Measurements from ENCODE around the gene PARP11. TPM values are rescaled to one million over a fixed set of nuclear protein-coding genes. Genes with fewer than 3 reads are reported as not detected.

The PARP11 gene
- total RNA-seq, 2 experiments from 2014 or later, result 26.8 to 28.6 TPM

DNA sequence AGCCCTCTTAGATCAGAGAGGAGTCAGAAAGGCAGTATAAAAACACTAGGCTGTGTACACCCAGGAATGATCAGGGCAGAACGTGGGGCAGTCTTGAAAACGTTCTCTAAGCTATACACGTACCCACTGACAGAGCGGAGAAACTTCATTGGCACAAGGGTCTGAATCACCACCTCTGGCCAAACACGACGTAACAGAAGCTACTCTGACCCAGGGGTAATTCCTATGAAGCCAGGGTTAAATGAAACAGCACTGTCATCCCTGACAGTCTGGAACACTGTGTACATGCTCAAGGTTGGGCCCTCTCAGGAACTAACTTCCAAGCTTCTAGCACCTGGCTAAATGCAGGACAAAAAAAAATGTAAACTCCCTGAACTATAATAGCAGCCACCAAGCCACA lies 38.4 kb downstream of the PARP11 start:
- Mint-ChIP-seq H3K27me3 (no peaks in the 10 kb centered on the region), H3K4me1 (peaks cover 7% of the 10 kb centered on the region), H3K9me3 (no peaks in the 10 kb centered on the region), H3K4me3 (no peak overlapping the region), H3K27ac (no peak overlapping the region), H3K36me3 (ENCODE audit: low read depth) (peaks cover 23% of the 10 kb centered on the region)
- DNase-seq, result no peak
- ChIA-PET POLR2A (no interaction called here), CTCF (no interaction called here)

DNA sequence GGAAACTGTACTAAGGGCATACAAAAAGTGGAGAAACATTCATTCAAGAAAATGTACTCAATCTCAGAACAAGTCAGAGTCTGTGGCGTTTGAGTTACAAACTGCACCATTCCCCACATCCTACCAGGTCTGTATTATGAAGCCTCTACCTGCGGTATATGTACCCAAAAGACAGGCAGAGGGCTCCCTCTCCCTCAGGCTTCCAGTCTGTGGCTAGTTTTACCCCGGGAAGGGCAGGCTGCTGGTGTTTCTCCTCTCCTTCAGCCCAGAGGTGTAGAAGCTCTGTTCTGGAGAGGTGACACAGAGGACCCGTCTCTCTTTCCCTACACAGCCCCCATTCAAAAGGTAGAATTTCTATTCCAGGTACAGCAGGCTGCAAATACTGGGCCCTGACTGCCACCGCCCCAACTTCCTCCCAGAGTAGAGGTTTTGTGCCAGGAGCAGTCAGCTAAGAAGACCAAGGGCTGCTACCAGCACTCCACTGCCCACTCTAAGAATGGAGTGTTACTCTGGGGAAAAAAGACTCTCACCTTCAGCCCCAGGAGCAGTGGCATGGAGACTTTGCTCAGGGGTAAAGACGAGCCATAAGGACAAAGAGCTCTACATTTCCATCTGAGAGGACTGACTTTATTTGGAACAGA lies 39.4 kb downstream of the PARP11 start:
- no peak overlapping the region for H3K27ac Mint-ChIP-seq
- CTCF ChIA-PET, result no interaction called here
- no peak for DNase-seq
- POLR2A ChIA-PET, result no interaction called here
- H3K9me3 Mint-ChIP-seq, result no peaks in the 10 kb centered on the region
- no peaks in the 10 kb centered on the region for H3K27me3 Mint-ChIP-seq
- no peak overlapping the region for H3K4me3 Mint-ChIP-seq
- H3K36me3 Mint-ChIP-seq (ENCODE audit: low read depth), result peaks cover 19% of the 10 kb centered on the region
- peaks cover 7% of the 10 kb centered on the region for H3K4me1 Mint-ChIP-seq

DNA sequence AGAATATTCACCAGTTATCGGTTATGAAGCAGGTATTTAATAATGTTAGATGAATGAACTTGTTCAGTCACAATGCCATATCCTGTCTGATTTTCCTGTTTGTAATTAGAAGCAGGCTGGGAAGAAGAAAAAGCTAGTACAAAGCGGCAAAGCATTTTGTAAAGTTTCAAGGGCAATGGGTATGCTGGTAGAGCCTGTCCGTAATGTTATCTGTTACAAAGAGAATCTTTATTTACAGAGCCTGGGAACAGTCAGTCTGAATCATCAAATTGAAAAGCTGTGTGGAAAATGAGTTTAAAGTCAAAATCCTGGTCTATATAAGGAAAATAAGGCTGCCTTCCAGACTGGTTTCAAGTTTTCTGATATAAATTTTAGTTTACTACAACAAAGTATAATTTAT lies 40.5 kb downstream of the PARP11 start:
- Mint-ChIP-seq H3K27me3 (no peaks in the 10 kb centered on the region), H3K4me3 (no peak overlapping the region), H3K4me1 (no peaks in the 10 kb centered on the region), H3K36me3 (ENCODE audit: low read depth) (peaks cover 18% of the 10 kb centered on the region), H3K9me3 (no peaks in the 10 kb centered on the region), H3K27ac (no peak overlapping the region)
- no peak for DNase-seq
- ChIA-PET CTCF (no interaction called here), POLR2A (no interaction called here)

DNA sequence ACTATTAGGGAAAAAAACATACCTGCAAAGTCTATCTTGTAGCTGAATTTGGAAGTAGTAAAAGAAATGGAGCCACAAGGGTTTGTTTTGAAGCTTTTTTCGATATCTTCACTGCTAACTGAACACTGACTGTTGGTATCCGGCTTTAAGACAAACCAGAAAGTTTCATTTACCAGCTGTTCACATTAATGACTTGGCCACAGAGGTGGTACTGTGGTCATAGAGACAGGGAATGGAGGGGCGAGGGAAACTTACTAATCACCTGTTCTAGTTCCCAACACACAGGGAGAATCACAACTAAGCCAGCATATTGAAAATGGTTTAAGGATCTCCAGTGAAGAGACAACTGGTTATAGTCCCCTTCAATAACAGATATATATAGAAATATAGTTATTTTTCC lies 44.3 kb downstream of the PARP11 start:
- DNase-seq, result no peak
- Mint-ChIP-seq H3K4me1 (no peaks in the 10 kb centered on the region), H3K36me3 (ENCODE audit: low read depth) (peaks cover 20% of the 10 kb centered on the region), H3K27me3 (no peaks in the 10 kb centered on the region), H3K27ac (no peak overlapping the region), H3K9me3 (no peaks in the 10 kb centered on the region), H3K4me3 (no peak overlapping the region)
- CTCF ChIA-PET, result no interaction called here
- POLR2A ChIA-PET, result no interaction called here

DNA sequence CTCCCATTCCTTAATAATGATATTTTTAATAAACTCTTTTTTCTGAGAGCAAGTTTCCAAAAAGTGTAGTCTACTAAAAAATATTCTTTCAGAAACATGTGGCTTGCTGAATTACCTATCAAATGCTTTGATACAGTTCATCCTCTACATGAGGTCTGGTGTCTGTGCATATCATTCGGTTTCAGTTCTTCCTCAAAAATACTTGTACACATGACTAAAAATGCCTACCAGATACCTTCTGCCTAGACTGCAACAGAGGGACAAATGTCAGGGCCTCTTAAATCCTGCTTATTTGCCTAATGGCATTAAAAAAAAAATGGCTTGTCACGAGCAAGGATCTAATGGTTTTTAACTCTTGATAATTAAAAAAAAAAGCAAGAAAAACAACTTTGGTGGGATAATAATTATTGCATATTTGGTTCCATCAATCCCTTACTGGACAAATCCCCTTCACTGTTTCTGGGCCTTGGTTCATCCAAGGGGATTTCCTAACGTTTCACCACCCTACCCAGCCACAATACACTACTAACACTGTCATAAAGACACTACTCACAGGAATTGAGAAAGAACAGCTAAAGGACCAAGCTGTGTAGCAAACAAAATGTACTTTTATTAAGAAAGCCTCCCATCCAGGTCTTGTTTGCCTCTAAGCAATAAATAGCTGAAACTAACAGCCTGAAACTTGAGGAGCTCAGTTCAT lies 45.7 kb downstream of the PARP11 start:
- Mint-ChIP-seq H3K4me1 (no peaks in the 10 kb centered on the region), H3K36me3 (ENCODE audit: low read depth) (peaks cover 20% of the 10 kb centered on the region), H3K9me3 (no peaks in the 10 kb centered on the region), H3K27me3 (no peaks in the 10 kb centered on the region), H3K27ac (no peak overlapping the region), H3K4me3 (no peak overlapping the region)
- POLR2A ChIA-PET, result no interaction called here
- CTCF ChIA-PET, result no interaction called here
- no peak for DNase-seq

DNA sequence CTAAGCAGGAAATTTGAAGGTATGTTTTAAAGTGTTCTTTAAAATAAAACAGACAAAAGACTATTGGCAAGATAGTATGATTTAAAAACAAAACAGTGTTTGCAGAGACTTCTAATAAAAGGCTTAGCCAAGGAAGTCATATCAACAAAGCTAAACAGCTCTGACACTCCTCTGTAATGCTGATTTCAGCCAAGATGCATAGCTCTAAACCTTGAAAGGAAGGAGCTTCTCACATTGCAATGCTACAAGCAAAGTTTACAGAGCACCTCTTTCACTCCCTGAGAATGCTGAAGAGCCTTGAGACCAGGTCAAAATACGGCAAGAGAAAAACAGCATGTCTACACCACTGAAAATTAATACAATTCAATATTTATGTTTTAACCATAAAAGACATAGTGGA lies 51.8 kb downstream of the PARP11 start:
- Mint-ChIP-seq H3K27ac (no peak overlapping the region), H3K4me3 (no peak overlapping the region), H3K27me3 (no peaks in the 10 kb centered on the region), H3K9me3 (no peaks in the 10 kb centered on the region), H3K4me1 (no peaks in the 10 kb centered on the region), H3K36me3 (ENCODE audit: low read depth) (peaks cover 19% of the 10 kb centered on the region)
- ChIA-PET POLR2A (no interaction called here), CTCF (no interaction called here)
- no peak for DNase-seq

DNA sequence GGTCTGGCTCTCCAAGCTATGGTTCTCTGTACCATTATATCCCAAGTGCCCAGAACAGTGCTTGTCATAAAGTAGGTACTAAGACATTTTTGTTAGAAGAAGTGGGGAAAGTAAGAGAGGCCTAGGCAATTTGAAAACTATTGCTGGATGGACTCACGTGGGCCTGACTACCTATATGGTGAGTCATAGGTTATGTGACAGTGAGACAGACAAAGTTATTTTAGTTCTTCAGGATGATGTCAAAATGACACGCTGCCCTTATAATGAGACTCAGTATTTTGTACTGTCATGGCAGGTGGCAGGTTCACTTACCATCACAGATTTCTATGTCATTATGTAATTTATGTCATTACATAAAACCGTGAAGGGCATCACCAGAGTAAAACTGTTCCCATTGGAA lies 53.1 kb downstream of the PARP11 start:
- Mint-ChIP-seq H3K4me1 (no peaks in the 10 kb centered on the region), H3K27ac (no peak overlapping the region), H3K36me3 (ENCODE audit: low read depth) (peaks cover 17% of the 10 kb centered on the region), H3K27me3 (no peaks in the 10 kb centered on the region), H3K9me3 (no peaks in the 10 kb centered on the region), H3K4me3 (no peak overlapping the region)
- POLR2A ChIA-PET, result no interaction called here
- CTCF ChIA-PET, result no interaction called here
- DNase-seq, result no peak

DNA sequence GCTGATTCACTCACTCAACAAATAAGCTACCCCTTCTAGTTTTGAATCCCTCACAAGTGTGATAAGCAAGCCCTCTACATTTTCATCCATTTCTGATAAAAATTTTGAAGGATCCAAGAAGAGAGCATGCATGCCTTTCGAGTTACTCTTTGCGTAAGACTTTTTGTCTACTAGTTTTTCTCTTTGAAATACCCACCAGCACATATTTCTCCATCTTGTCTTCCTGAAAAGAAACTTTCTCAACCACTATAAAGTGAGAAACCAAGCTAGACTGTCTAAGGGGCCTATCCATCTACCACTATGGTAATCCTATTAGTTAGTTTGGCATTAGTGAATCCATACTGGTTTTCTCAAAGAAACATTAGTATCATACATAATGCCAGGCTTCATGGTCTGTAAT lies 56.9 kb downstream of the PARP11 start:
- Mint-ChIP-seq H3K36me3 (ENCODE audit: low read depth) (peaks cover 30% of the 10 kb centered on the region), H3K27ac (no peak overlapping the region), H3K4me1 (no peaks in the 10 kb centered on the region), H3K4me3 (no peak overlapping the region), H3K9me3 (no peaks in the 10 kb centered on the region), H3K27me3 (no peaks in the 10 kb centered on the region)
- CTCF ChIA-PET, result no interaction called here
- no peak for DNase-seq
- POLR2A ChIA-PET, result no interaction called here

DNA sequence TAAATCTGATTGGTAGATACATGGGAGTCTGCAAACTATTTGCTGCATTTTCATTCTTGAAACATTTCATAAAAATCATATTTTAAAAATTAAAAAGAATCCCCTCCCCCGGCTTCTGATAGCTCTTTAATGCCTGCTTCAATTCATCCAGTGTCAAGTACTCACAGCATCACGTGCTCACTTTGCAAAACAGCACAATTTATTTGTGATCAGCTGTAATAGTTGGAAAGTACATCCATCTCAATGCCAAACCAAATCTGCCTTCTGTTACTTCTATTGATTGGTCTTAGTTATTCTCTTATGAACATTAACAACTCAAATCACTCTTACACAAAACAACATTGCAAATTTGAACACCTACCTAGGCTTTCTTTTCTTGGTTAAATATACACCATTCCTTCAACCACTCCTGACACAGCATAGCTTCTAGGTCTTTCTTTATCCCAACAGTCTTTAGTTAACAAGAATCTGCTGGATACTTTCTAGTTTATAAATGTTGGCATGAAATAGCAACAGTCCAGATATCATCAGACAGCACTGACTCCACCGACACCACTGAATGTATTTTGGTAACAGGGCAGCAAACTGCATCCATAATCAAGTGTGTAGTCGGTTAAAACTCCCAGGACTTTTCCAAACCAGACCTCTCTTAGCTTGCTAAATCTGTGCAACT lies 58.0 kb downstream of the PARP11 start:
- H3K4me1 Mint-ChIP-seq, result no peaks in the 10 kb centered on the region
- CTCF ChIA-PET, result no interaction called here
- H3K27ac Mint-ChIP-seq, result no peak overlapping the region

DNA sequence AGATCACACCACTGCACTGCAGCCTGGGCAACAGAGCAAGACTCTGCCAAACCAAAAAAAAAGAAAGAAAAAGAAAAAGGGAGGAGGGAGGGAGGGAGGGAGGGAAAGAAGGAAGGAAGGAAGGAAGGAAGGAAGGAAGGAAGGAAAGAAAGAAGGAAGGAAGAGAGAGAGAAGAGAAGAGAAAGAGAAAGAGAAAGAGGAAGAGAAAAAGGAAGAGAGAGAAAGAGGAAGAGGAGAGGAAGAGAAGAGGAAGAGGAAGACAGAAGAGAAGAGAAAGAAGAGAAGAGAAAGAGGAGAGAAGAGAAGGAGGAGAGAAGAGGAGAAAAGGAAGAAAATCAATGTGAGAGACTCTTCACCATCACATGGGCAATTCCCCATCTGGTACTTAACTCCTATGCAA lies 62.7 kb downstream of the PARP11 start:
- DNase-seq, result no peak
- ChIA-PET CTCF (no interaction called here), POLR2A (no interaction called here)
- Mint-ChIP-seq H3K27me3 (no peaks in the 10 kb centered on the region), H3K4me1 (peaks cover 5% of the 10 kb centered on the region), H3K4me3 (no peak overlapping the region), H3K36me3 (ENCODE audit: low read depth) (peaks cover 32% of the 10 kb centered on the region), H3K9me3 (no peaks in the 10 kb centered on the region), H3K27ac (no peak overlapping the region)

More for the DNA sequence above, 58.0 kb downstream of the PARP11 start:
- peaks cover 33% of the 10 kb centered on the region for H3K36me3 Mint-ChIP-seq (ENCODE audit: low read depth)
- no peaks in the 10 kb centered on the region for H3K9me3 Mint-ChIP-seq
- no peaks in the 10 kb centered on the region for H3K27me3 Mint-ChIP-seq
- POLR2A ChIA-PET, result no interaction called here
- H3K4me3 Mint-ChIP-seq, result no peak overlapping the region
- DNase-seq, result no peak

DNA sequence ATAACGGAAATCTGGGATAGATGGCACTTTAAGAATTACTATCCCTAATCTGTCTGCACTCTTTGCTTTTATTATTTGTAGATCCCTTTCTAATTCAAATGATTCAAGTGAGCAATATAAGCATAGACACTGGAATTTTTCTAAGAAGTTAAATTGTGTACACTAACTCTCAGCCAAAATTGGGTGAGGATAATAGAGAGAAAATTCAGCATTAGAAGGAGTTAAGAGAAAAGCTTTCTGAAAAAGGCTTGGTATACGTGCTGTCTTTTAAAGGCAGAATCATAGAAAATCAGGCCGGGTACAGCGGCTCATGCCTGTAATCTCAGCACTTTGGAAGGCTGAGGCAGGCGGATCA lies 63.2 kb downstream of the PARP11 start:
- DNase-seq, result no peak
- H3K27me3 Mint-ChIP-seq, result no peaks in the 10 kb centered on the region
- no peaks in the 10 kb centered on the region for H3K9me3 Mint-ChIP-seq
- peaks cover 5% of the 10 kb centered on the region for H3K4me1 Mint-ChIP-seq
- ChIA-PET POLR2A (no interaction called here), CTCF (interaction anchor here (1.1 to 2.0 kb wide), 2 partner anchors 74 to 510 kb away, joined by 3 to 10 read pairs; no protein-coding TSS in a partner anchor)
- H3K36me3 Mint-ChIP-seq (ENCODE audit: low read depth), result peaks cover 28% of the 10 kb centered on the region
- no peak overlapping the region for H3K27ac Mint-ChIP-seq
- no peak overlapping the region for H3K4me3 Mint-ChIP-seq

DNA sequence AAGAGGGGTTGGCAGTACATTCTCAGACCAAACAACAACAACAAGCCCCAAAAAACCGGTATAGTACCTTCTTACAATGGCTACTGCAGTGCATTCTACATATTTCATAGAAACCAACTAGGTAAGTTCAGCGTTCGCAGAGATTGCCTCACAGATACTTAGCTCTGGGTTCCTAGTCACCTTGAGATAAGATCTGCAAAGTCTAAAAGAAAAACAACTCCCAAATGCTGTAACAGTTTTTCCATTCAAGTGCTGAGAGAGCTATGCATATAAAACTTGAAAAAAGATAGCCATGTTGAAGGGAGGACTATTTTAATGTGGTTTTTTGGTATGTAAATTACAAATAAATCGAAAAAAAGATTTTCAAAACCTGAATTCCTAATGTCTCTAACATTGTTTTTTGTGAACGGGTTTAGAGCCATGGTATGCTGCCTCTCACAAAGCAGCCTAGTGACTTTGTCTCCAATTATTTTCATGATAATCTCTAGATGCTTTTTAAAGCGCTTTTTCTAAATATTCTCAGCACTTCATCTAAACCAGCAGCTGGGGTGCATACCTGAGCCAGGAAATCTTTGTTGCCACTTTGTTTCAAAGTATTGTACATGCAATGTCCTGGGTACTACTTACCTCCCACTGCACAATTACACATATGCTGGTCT lies 63.7 kb downstream of the PARP11 start:
- H3K36me3 Mint-ChIP-seq (ENCODE audit: low read depth), result peaks cover 28% of the 10 kb centered on the region
- H3K9me3 Mint-ChIP-seq, result no peaks in the 10 kb centered on the region
- H3K27ac Mint-ChIP-seq, result no peak overlapping the region
- DNase-seq, result no peak
- no peak overlapping the region for H3K4me3 Mint-ChIP-seq
- ChIA-PET CTCF (interaction anchor here (1.1 to 2.0 kb wide), 2 partner anchors 74 to 509 kb away, joined by 3 to 10 read pairs; no protein-coding TSS in a partner anchor), POLR2A (no interaction called here)
- H3K27me3 Mint-ChIP-seq, result no peaks in the 10 kb centered on the region
- H3K4me1 Mint-ChIP-seq, result peaks cover 5% of the 10 kb centered on the region

DNA sequence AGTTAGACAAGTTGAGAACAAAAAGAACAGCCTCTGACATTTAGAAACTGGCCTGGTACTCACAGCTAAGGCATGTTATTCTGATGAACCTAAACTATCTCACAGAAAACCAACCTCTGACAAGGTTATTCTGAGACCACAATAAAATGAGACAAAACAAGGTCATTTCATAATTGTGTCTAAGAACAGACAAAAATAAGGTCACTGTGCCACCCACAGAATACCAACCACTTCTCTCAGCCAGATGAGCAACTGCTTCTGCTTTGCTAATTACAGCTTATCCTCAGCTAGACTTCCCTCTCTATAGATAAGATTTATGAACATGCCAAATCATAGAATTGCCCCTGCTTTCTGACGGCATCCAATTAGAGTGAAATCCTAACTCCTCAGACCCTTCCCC lies 68.1 kb downstream of the PARP11 start:
- ChIA-PET POLR2A (no interaction called here), CTCF (interaction anchor here (0.7 to 4.0 kb wide), 4 partner anchors 10 to 505 kb away, joined by 3 to 80 read pairs (median 9); no protein-coding TSS in a partner anchor)
- Mint-ChIP-seq H3K4me3 (no peak overlapping the region), H3K9me3 (no peaks in the 10 kb centered on the region), H3K4me1 (peaks cover 9% of the 10 kb centered on the region), H3K27ac (no peak overlapping the region), H3K27me3 (no peaks in the 10 kb centered on the region), H3K36me3 (ENCODE audit: low read depth) (peaks cover 5% of the 10 kb centered on the region)
- DNase-seq, result no peak
